SHP77 treated with DMSO at 0.1 percent for 48 hours (cell line): Measurements from ENCODE around the gene PROX1.
A peak's percentile ranks its signal among the peaks of the same experiment; 100 is the strongest.

Source experiments
- DNase-seq: peaks from one replicate; lab custom pipeline; 2025; lab: John Stamatoyannopoulos, UW

The PROX1 gene

DNA sequence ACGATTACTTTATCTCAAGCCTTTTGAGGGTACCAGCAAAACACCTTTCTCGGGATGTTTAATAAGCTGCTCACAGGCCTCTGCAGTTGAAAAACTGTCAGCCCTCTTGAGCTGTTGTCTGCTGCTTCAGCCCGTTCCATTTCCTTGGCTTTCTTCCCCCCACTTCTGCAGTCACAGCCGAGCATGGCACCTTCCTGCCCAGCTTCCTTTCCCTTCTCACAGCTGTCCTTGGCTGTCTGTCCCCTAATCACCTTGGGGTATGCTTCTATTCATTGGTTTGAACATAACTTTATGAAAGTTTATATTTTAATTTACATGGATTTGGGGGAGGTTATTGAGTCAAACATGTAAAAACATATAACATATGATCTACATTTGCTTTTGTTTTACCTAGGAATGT is 6.9 kb upstream of the PROX1 start:
- no peak for DNase-seq

- no peak for DNase-seq
Observed at GRCh38 chr1:213982289-213982671, 5.5 kb upstream of the PROX1 start.

DNA sequence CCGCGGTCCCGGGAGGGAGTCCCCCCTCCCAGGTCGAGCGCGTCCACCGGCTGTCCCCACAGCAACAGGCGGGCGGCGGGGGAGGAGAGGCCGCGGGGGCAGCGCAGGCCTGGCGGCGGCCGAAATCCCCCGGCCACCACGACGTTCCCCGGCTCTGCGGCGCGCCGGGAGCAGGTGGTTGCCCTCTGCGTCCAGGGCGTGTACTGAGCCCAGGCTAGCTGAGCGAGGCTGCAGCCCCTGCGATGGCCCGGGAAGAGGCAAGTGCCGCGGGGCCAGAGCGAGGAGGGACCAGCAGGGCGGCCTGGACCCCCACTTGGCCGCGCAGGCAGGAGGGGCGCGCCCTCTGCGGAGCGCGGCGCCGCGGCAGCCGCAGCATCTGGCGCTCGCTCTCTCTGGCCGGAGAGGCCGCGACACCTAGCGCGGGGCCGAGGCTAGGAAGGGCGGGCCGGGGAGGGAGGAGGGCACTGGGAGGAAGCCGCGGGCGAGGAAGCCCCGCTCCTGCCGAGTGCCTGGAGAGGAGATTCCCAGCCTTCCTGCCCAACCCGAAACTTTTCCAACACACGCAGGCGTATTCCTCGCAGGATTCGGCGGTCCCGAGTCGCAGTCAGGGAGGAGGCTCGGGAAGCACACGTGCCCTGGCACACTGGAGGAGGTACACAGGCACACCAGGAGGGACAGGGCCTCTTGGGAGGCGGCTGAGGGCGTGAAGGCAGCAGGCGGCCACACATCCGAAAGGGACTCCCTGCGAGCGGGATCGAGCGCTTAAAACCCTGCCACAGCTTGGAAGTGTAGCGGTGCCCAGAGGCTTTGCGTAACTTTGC is 4.9 kb upstream of the PROX1 start:
- peak; percentile 51 for DNase-seq

DNA sequence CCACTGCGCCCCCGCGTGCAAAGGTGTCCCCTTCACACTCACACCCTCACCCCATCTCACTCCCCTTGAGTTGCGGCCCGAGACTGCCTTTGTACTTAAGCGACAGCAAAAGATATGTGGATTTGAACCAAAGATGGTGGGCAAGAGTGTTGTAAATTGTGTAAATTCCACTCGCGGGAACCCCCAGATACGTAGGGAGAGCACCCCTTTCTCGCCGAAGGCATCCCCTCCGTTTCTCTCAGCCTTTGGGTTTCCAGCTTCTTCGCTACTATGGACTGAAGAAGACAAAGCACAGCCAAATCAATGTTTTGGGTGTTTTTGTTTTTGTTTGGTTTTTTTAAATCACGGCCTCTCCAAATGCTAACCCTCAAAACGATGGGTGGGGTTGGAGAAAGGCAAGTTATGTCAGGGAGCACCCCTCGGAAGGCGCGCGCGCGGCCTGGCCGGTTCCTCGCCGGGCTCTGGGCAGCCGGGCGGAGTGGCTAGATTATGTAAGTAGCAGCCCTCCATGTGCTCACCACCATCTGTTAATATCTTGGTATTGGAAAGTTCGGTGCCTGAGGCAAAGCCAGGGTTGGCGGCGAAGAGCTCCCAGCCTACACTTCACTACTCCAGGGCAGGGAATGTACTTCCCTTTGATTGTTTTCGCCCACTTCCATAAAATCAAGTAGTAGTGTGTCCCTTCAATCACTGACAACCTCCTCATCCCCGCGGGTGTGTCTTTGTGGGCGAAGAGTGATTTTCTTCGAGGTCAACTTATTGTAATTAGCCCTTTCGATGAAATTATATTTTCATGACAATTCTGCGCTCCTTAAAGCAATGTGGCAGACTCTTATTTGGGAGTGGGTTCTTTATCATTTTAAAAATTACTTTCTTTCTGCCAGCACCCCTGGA is 4.0 kb upstream of the PROX1 start:
- DNase-seq: peak; percentile 34

GRCh38 chr1:213984387-213985208 is 3.2 kb upstream of the PROX1 start:
- peak; percentile 47 for DNase-seq

DNA sequence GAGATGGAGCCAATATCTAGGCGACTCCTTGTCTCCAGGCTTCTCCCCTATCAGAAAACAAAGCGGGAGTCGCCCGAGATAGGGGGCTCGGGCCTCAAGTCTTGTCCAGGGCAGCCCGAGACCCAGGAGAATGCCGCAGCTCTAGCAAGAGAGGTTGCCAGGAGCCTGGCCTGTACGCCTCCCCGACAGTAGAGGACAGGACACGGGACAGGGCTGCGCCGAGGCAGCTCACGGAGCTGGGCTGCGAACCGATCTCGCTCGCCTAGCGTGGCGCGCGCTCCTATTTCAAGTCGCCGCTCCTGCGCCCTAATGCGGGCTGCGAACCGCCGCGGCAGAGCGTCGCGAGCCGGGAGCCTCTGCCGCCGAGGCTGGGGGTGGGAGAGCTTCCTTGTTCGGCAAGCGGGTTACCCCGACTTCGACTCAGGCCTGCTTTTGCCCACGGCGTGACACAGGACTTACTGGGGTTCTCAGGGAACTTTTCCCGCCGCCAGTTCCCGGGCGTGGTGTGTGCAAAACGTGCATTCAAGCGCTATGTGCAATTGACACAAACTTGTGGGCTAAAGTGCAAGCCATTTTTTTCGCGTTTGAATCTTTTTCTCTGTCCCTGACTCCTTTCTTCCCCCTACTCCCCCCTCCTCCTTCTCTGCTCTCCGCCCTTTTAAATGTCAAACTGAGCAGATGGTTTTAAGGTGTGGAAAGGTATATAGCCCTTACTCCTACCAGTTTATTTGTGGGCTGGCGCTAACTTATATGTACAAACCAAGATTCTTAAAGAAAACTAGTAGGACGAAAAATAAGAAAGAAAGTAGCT is 2.4 kb upstream of the PROX1 start:
- DNase-seq: no peak

- DNase-seq: no peak
Observed at GRCh38 chr1:213986020-213986924, 1.5 kb upstream of the PROX1 start.

DNA sequence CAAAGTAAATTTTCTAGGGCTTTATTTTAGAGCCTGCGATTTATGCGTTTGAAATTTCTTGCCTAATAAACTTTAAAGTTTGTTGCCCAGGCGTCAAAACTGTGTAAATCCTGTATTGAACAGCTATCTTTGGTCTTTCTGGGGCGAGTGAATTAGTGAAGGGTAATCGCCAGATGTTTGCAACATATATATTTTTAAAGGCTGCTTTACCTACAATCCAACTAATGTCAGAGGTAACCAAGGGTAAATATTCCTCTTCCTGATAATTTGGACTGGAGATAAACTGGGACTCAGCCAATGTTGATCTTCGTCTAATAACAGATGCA is 885 bp upstream of the PROX1 start:
- DNase-seq: no peak

GRCh38 chr1:213987422-213987926 is 299 bp upstream of the PROX1 start:
- DNase-seq: peak; percentile 71

DNA sequence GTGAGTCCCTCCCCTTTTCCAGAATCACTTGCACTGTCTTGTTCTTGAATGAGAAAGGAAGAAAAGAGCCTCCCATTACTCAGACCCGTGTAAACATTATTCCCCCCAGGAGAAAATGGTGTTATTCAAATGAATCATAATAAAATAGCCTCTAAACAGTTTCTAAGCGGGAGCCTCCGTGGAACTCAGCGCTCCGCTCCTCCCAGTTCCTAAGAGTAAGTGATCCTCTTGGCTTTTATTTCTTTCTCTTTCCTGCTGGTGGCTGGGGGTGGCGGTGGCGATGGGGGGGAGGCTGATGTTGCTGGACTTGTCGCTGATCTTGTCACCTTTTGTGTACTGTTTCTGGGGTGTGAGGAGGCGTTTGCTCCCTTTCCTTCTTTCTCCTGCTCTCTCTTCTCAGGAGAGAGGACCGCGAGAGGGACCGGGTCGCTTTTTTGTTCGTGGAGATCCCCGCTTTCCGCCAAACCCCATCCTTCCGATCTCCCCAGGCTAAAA is 781 bp downstream of the PROX1 start:
- no peak for DNase-seq

DNA sequence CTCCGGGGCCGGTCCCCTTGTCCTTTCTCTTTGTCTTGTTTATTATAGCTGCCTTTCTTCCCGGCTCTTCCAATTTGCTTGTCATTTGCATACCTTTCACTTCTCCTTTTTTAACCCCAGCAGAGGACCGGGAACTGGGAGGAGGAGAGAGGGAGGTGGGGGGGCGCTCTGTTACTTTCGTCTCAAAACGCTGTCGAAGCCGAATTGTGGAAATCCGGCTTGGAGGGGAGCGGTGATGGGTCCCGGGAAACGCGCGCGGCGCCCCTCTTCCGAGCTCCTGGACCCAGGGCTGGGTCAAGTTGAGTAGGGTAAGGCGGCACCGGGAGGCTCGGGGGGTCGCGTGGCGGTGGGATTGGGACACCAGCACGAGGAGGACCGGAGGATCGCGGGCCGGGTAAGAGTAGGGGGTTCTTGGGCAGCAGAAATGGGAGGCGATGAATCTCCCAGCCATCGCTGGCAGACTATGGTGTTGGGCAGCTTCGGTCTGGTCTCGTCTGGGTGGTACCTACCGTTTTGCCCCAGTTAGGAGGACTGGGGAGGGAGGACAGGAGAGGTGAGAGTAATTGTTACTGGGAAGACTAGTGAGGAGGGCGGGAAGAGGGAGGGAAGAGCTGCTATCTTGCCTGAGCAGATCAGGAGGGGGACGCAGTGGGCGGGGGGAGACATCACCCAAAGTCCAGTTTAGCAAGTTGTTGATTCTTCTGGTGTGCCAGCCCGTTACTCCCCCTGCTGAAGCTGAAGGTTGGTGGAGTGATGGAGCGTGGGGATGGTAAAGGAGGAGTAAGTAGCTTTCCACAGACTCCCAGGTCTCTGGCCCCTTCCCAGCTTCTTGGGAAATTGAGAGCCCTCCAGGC is 1.5 kb downstream of the PROX1 start:
- no peak for DNase-seq

GRCh38 chr1:213993929-213994328 is 6.2 kb downstream of the PROX1 start:
- peak; percentile 64 for DNase-seq

GRCh38 chr1:213994888-213995287 is 7.1 kb downstream of the PROX1 start:
- DNase-seq: peak; percentile 9

DNA sequence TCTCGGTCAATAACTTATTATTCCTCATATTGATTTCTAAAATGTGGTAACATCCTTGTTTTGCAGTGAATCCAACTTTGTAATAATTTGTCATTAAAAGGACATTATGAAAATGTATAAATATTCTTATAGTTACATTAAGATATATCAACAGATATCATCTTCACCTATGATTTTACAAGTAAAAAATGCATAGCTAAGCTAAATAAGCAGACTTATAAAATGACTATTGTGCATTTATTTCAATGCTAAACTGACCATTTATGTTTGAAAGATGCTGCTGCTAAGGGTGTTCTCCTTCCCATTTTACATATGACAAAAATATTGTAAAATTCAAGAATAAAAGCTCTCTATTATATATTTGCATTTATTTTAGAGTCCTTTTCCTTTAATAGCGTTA is 7.8 kb downstream of the PROX1 start:
- DNase-seq: no peak

- no peak for DNase-seq
Observed at GRCh38 chr1:213996320-213997037, 8.7 kb downstream of the PROX1 start.

DNA sequence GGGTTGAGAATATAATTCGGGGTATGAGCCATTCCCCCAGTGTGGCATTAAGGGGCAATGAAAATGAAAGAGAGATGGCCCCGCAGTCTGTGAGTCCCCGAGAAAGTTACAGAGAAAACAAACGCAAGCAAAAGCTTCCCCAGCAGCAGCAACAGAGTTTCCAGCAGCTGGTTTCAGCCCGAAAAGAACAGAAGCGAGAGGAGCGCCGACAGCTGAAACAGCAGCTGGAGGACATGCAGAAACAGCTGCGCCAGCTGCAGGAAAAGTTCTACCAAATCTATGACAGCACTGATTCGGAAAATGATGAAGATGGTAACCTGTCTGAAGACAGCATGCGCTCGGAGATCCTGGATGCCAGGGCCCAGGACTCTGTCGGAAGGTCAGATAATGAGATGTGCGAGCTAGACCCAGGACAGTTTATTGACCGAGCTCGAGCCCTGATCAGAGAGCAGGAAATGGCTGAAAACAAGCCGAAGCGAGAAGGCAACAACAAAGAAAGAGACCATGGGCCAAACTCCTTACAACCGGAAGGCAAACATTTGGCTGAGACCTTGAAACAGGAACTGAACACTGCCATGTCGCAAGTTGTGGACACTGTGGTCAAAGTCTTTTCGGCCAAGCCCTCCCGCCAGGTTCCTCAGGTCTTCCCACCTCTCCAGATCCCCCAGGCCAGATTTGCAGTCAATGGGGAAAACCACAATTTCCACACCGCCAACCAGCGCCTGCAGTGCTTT is 9.4 kb downstream of the PROX1 start:
- no peak for DNase-seq

GRCh38 chr1:213997772-213998107 is 10.0 kb downstream of the PROX1 start:
- no peak for DNase-seq

DNA sequence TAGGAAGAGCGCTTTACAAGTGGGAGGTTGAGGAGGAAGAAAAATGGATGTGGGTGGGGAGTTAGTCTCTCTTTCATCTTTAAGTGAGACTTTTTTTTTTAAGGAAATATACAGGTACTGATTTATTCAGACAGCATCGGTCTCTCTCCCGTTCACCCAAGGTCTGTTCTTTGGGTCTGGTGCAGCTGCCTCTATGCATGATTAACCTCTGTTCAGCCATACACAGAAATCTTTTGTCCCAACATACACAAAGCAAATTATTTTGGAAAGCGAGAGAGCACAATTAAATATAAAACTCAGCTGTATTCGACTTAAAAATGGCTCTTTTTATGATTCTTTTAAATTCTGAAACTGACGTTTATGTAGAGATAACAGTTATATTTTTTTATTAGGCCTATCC is 11.0 kb downstream of the PROX1 start:
- no peak for DNase-seq
